ENCODE data around the gene SORCS2.

Gene SORCS2

DNA sequence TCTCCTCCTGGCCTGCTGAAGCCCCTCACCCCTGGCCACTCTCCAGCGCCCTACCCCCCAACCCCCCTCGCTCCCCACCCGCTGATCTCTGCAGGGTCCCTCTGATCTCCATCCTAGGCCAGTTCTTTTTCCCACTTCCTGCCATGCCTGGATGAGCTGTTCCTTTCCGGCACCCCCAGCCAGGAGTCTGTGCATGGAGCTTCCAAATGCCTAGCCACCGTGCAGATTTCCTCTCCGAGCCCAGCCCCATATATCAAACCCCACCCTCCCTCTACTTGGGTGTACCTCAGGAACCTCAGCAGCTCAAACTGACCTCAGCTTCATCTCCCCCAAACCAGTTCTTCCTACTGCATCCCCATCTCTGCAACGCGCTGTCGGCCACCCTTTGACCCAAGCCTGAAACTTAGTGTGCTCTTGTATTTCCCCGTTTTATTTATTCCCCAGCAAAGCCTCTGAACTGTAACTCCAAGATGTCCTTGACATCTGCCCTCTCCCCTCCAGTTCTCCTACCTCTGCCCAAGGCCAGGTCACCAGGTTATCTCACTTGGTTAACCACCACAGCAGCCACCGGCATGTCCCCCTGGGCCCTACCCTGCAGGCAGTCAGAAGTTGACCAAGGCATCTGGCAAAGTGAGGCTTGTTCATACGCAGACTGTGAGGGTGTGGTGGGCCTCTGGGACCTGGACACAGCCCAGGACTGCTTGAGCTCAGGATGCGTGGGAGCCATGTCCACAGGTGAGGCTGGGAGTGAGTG is 437.3 kb downstream of the SORCS2 start:
- TF ChIP-seq EP300 (IDR thresholded peaks at IDR 0.05; ENCODE audit: borderline replicate concordance) = no peak
- no peak for TF ChIP-seq TEAD4 (IDR thresholded peaks at IDR 0.05)
- TF ChIP-seq TCF12 (IDR thresholded peaks at IDR 0.05; ENCODE audit: low read depth) = no peak
- TF ChIP-seq, protein P1, sequence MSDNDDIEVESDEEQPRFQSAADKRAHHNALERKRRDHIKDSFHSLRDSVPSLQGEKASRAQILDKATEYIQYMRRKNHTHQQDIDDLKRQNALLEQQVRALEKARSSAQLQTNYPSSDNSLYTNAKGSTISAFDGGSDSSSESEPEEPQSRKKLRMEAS (IDR thresholded peaks at IDR 0.05) = no peak
- TF ChIP-seq, protein P2, sequence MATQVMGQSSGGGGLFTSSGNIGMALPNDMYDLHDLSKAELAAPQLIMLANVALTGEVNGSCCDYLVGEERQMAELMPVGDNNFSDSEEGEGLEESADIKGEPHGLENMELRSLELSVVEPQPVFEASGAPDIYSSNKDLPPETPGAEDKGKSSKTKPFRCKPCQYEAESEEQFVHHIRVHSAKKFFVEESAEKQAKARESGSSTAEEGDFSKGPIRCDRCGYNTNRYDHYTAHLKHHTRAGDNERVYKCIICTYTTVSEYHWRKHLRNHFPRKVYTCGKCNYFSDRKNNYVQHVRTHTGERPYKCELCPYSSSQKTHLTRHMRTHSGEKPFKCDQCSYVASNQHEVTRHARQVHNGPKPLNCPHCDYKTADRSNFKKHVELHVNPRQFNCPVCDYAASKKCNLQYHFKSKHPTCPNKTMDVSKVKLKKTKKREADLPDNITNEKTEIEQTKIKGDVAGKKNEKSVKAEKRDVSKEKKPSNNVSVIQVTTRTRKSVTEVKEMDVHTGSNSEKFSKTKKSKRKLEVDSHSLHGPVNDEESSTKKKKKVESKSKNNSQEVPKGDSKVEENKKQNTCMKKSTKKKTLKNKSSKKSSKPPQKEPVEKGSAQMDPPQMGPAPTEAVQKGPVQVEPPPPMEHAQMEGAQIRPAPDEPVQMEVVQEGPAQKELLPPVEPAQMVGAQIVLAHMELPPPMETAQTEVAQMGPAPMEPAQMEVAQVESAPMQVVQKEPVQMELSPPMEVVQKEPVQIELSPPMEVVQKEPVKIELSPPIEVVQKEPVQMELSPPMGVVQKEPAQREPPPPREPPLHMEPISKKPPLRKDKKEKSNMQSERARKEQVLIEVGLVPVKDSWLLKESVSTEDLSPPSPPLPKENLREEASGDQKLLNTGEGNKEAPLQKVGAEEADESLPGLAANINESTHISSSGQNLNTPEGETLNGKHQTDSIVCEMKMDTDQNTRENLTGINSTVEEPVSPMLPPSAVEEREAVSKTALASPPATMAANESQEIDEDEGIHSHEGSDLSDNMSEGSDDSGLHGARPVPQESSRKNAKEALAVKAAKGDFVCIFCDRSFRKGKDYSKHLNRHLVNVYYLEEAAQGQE (IDR thresholded peaks at IDR 0.05; ENCODE audit: low read depth) = no peak

DNA sequence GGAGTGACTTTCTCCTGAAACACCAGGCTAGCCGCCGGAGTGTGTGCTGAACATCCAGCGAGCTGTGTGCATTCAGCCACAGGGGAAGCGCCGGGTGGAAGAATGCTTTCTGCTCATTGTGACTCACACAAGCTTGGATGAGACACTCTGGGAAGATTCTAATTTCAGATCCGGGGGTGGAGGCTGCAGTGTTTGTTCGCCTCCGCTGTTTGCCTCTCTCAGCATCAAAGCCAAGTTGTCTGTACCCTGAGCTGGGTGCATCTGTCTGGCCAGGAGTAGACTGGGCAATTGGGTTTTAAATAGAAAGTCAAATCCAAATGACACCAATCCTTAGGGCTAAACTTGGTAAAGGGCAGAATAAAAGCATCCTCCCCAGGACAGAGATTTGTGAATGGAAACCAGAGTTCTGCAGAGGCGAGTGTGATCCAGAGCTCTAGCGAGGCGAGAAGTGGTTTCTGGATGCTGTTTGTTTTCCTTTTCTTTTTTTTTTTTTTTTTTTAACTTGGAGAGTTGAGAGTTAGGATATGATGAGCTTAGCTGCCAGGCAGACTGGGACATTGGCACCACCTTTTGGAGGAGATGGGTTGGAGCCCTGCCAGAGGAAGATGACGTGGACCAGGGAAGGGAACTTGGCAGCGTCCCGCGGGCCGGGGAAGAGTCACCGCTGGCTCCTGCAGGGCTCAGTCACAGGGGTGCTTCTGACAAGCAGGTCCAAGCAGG is 438.4 kb downstream of the SORCS2 start:
- no peak for TF ChIP-seq TEAD4 (IDR thresholded peaks at IDR 0.05)
- TF ChIP-seq YY1 (IDR thresholded peaks at IDR 0.05; ENCODE audit: low read depth) = no peak
- no peak for TF ChIP-seq CREB1 (IDR thresholded peaks at IDR 0.05; ENCODE audit: low read depth)
- TF ChIP-seq, protein P3, sequence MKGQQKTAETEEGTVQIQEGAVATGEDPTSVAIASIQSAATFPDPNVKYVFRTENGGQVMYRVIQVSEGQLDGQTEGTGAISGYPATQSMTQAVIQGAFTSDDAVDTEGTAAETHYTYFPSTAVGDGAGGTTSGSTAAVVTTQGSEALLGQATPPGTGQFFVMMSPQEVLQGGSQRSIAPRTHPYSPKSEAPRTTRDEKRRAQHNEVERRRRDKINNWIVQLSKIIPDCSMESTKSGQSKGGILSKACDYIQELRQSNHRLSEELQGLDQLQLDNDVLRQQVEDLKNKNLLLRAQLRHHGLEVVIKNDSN (IDR thresholded peaks at IDR 0.05) = no peak
- TF ChIP-seq FOXM1 (IDR thresholded peaks at IDR 0.05; ENCODE audit: borderline replicate concordance, low read depth) = no peak
- TF ChIP-seq, protein P1 (IDR thresholded peaks at IDR 0.05) = no peak
- TF ChIP-seq TCF12 (IDR thresholded peaks at IDR 0.05; ENCODE audit: low read depth) = no peak
- TF ChIP-seq ZBTB7A (IDR thresholded peaks at IDR 0.05; ENCODE audit: low read depth) = no peak
- TF ChIP-seq TAF1 (IDR thresholded peaks at IDR 0.05; ENCODE audit: low read depth) = no peak
- no peak for TF ChIP-seq NFIC (IDR thresholded peaks at IDR 0.05)

DNA sequence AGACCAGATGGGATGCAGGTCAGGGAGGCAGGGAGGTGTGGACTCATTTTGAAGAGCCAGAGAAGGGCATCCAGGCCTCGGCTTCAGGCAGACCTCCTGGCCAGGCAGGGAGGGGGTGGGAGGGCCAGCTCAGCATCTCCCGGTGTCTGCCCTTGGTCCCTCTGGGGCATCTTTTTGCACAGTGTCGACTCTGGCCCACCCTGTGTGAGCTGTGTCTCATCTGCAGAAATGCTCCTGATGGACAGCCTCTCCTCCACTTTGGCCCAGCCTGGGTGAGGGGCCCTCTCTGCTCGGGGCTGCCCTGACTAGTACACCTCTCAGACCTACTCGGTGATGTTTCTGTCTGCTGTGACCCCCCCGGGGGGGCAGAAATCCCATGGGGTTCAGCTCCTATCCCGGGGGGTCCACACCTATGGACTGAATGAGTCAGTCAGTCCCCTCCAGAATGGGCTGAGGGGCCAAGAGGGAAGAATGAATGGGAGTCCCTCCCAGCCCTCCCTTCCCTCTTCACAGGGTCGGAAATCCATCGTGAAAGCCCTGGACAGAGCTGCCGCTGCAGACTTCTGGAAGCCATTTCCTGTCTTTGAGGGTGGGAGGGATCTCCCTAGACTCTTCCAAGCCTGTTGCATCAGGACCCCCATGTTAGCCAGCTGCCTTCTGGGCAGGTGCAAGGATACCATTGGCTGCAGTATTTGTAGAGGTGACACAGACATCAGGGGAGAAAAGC is 439.1 kb downstream of the SORCS2 start:
- TF ChIP-seq NFIC (IDR thresholded peaks at IDR 0.05) (no peak), EGR1 (IDR thresholded peaks at IDR 0.05) (no peak), TAF1 (IDR thresholded peaks at IDR 0.05; ENCODE audit: low read depth) (no peak), ZBTB7A (IDR thresholded peaks at IDR 0.05; ENCODE audit: low read depth) (no peak), CEBPB (IDR thresholded peaks at IDR 0.05) (no peak), TCF12 (IDR thresholded peaks at IDR 0.05; ENCODE audit: low read depth) (no peak), EP300 (IDR thresholded peaks at IDR 0.05; ENCODE audit: borderline replicate concordance) (no peak), RAD21 (IDR thresholded peaks at IDR 0.05; ENCODE audit: low read depth) (no peak), TEAD4 (IDR thresholded peaks at IDR 0.05) (no peak), YY1 (IDR thresholded peaks at IDR 0.05; ENCODE audit: low read depth) (no peak), CREB1 (IDR thresholded peaks at IDR 0.05; ENCODE audit: low read depth) (no peak), FOXM1 (IDR thresholded peaks at IDR 0.05; ENCODE audit: borderline replicate concordance, low read depth) (no peak)
- TF ChIP-seq, protein P1 (IDR thresholded peaks at IDR 0.05) = no peak
- TF ChIP-seq, protein P3 (IDR thresholded peaks at IDR 0.05) = no peak
- TF ChIP-seq, protein P2 (IDR thresholded peaks at IDR 0.05; ENCODE audit: low read depth) = no peak

DNA sequence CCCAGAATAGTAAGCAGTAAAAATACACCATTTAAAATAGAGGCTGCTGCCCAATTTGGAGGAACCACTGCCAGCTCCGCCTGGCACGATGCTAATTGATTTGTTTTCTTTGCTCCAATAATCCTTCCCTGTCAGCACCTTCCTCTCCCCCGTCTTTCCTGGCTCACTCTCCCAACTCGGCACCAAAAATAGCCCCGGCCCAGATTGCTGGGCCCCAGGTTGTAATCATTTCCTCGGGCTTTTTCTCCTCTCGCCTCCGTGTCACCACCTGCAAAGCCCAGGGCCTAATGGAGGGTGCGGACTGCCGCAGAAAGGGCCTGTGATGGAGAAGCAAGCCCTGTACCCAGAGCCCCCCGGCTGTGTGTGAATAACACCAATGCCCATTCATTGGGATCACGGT is 440.0 kb downstream of the SORCS2 start:
- TF ChIP-seq, protein P1 (IDR thresholded peaks at IDR 0.05) = no peak
- TF ChIP-seq RAD21 (IDR thresholded peaks at IDR 0.05; ENCODE audit: low read depth) (no peak), TCF12 (IDR thresholded peaks at IDR 0.05; ENCODE audit: low read depth) (no peak), YY1 (IDR thresholded peaks at IDR 0.05; ENCODE audit: low read depth) (no peak), CREB1 (IDR thresholded peaks at IDR 0.05; ENCODE audit: low read depth) (no peak)
- TF ChIP-seq, protein P2 (IDR thresholded peaks at IDR 0.05; ENCODE audit: low read depth) = no peak

Data from Ishikawa (cell line).